IMR-90 (cell line): Measurements from ENCODE around the gene ATP5PD. TPM values are rescaled to one million over a fixed set of nuclear protein-coding genes. Genes with fewer than 3 reads are reported as not detected.
"Not testable (repeated sequence)": the region's sequence is repeated elsewhere in the genome, so short reads cannot be mapped to it uniquely, and the experiment has no call there.

Experiments used
- ATAC-seq: fragments of 200-7000 bp; cut with Tn5 transposase; 2 replicates; pipeline ENCODE4 v1.9.1; 2020; ENCODE audit warnings: low read depth, mild to moderate bottlenecking, moderate library complexity
- BruUV-seq: library from RNA; stranded (reverse); fragments of 400-500 nt; replicated peaks from 2 replicates; lab custom pipeline; 2021; lab: Mats Ljungman, UMichigan
- CTCF ChIA-PET: fragments of 300-600 bp; formaldehyde crosslinking; extraction: SDS; loops from one replicate; lab custom pipeline; 2021; ENCODE audit warnings: antibody characterized with exemption; lab: Yijun Ruan, JAX
- POLR2A ChIA-PET: fragments of 300-600 bp; sonication (Branson Sonifier 250); formaldehyde crosslinking; loops from one replicate; lab custom pipeline; 2022; ENCODE audit warnings: antibody characterized with exemption; ENCODE audit not compliant: unreplicated experiment; lab: Charles Lee
- DNase-seq: peaks from one replicate; pipeline ENCODE4 v3.0.0; 2013
- H2AFZ ChIP-seq: replicated peaks from 2 replicates; pipeline ENCODE3; 2013; ENCODE audit warnings: low read length, mild to moderate bottlenecking; ENCODE audit not compliant: poor library complexity
- H2AK5ac ChIP-seq: 2 replicates; pipeline ENCODE4 v1.6.1; 2013; ENCODE audit warnings: low read depth, low read length, inconsistent platforms
- H2AK9ac ChIP-seq: replicated peaks from 2 replicates; pipeline ENCODE3; 2013; ENCODE audit warnings: mild to moderate bottlenecking, low read depth, low read length, moderate library complexity; ENCODE audit not compliant: poor library complexity
- H2BK120ac ChIP-seq: 2 replicates; pipeline ENCODE4 v1.6.1; 2013; ENCODE audit warnings: low read depth, low read length, inconsistent platforms
- H2BK15ac ChIP-seq: 3 replicates; pipeline ENCODE4 v1.6.1; 2013; ENCODE audit warnings: low read depth, low read length, inconsistent platforms
- H2BK20ac ChIP-seq: 2 replicates; pipeline ENCODE4 v1.6.1; 2013; ENCODE audit warnings: low read depth, mild to moderate bottlenecking, inconsistent platforms, low read length, moderate library complexity
- H2BK5ac ChIP-seq: 2 replicates; pipeline ENCODE4 v1.6.1; 2013; ENCODE audit warnings: mild to moderate bottlenecking, low read depth, low read length, inconsistent platforms; ENCODE audit not compliant: poor library complexity, severe bottlenecking
- H3K14ac ChIP-seq: replicated peaks from 2 replicates; pipeline ENCODE4 v1.6.1; 2013; ENCODE audit warnings: low read depth, low read length, inconsistent platforms
- H3K18ac ChIP-seq: 2 replicates; pipeline ENCODE4 v1.6.1; 2013; ENCODE audit warnings: low read depth, low read length, control low read depth
- H3K23ac ChIP-seq: 2 replicates; pipeline ENCODE4 v1.6.1; 2013; ENCODE audit warnings: low read depth, low read length, inconsistent platforms
- H3K27ac ChIP-seq: 2 replicates; pipeline ENCODE4 v1.5.1; 2013; ENCODE audit warnings: mild to moderate bottlenecking, control low read depth, low read length; ENCODE audit not compliant: insufficient read depth
- H3K27me3 ChIP-seq: 2 replicates; pipeline ENCODE4 v1.6.1; 2013; ENCODE audit warnings: low read length; ENCODE audit not compliant: control insufficient read depth, insufficient read depth
- H3K36me3 ChIP-seq: 2 replicates; pipeline ENCODE4 v1.6.1; 2013; ENCODE audit warnings: low read length, mixed read lengths; ENCODE audit not compliant: control insufficient read depth, insufficient read depth
- H3K4ac ChIP-seq: 2 replicates; pipeline ENCODE4 v1.6.1; 2013; ENCODE audit warnings: low read depth, low read length, inconsistent platforms
- H3K4me1 ChIP-seq: 2 replicates; pipeline ENCODE4 v1.6.1; 2013; ENCODE audit warnings: low read length, mixed read lengths; ENCODE audit not compliant: control insufficient read depth, insufficient read depth
- H3K4me2 ChIP-seq: 2 replicates; pipeline ENCODE4 v1.6.1; 2013; ENCODE audit warnings: low read depth, mild to moderate bottlenecking, control low read depth, low read length, moderate library complexity
- H3K4me3 ChIP-seq: 2 replicates; pipeline ENCODE4 v1.5.1; 2013; ENCODE audit warnings: low read depth, mild to moderate bottlenecking, control low read depth, low read length, moderate library complexity; ENCODE audit not compliant: insufficient read depth
- H3K56ac ChIP-seq: 2 replicates; pipeline ENCODE4 v1.6.1; 2013; ENCODE audit warnings: low read length, inconsistent platforms; ENCODE audit not compliant: insufficient read depth; ENCODE audit errors: extremely low read depth
- H3K79me1 ChIP-seq, 2 experiments: 2 replicates each; pipeline ENCODE4 v1.6.1; 2013; ENCODE audit warnings: low read length in 2 of 2, inconsistent platforms in 1 of 2, low read depth in 1 of 2
- H3K9ac ChIP-seq: 2 replicates; pipeline ENCODE4 v1.6.1; 2013; ENCODE audit warnings: low read depth, low read length, control low read depth
- H3K9me1 ChIP-seq: 2 replicates; pipeline ENCODE4 v1.6.1; 2013; ENCODE audit warnings: low read length, inconsistent platforms; ENCODE audit not compliant: insufficient read depth
- H3K9me3 ChIP-seq: 2 replicates; pipeline ENCODE4 v1.6.1; 2013; ENCODE audit warnings: low read length; ENCODE audit not compliant: control insufficient read depth, insufficient read depth
- H4K20me1 ChIP-seq: 2 replicates; pipeline ENCODE4 v1.6.1; 2013; ENCODE audit warnings: low read length, inconsistent platforms; ENCODE audit not compliant: insufficient read depth
- H4K5ac ChIP-seq: 2 replicates; pipeline ENCODE4 v1.6.1; 2013; ENCODE audit warnings: mild to moderate bottlenecking, low read depth, low read length, control low read depth
- H4K8ac ChIP-seq, 2 experiments: 2 replicates each; pipeline ENCODE4 v1.6.1; 2013; ENCODE audit warnings: low read depth in 2 of 2, low read length in 2 of 2, control low read depth in 1 of 2, inconsistent platforms in 1 of 2
- H4K91ac ChIP-seq: 2 replicates; pipeline ENCODE4 v1.6.1; 2013; ENCODE audit warnings: low read depth, low read length, inconsistent platforms; ENCODE audit not compliant: insufficient read depth
- WGBS, 2 experiments: methylation state at CpG; one replicate each; pipeline versions ENCODE4 v1.1.5 to v1.1.7; 2013; ENCODE audit warnings: missing lambda C conversion rate in 2 of 2; ENCODE audit not compliant: insufficient read length in 1 of 2; ENCODE audit errors: extremely low coverage in 2 of 2; 5-methylcytosine and 5-hydroxymethylcytosine counted together
- dilution Hi-C: fragments of 300-500 bp; cut with HindIII; formaldehyde crosslinking; loops from one replicate; pipeline ENCODE4 v1.14.3; 2018; ENCODE audit warnings: low sequenced_read_pairs; ENCODE audit not compliant: unreplicated experiment
- in situ Hi-C: fragments of 300-500 bp; cut with MboI; formaldehyde crosslinking; loops from 3 replicates; pipeline ENCODE4 v1.14.3; 2019; ENCODE audit warnings: low sequenced_read_pairs, inconsistent platforms, mixed read lengths
- intact Hi-C: fragments of 100-400 bp; cut with micrococcal nuclease; formaldehyde crosslinking; loops from 2 replicates; pipeline ENCODE4 v1.10.0; 2022
- polyA plus RNA-seq, 3 experiments: library from polyadenylated mRNA; depleted of rRNA; stranded (reverse); fragments of >200 nt; gene quantifications; 2 replicates each; pipeline ENCODE4 v1.2.3, GENCODE V29; 2012; ENCODE audit warnings: low replicate concordance in 1 of 3
- total RNA-seq: library from RNA; depleted of rRNA; stranded (reverse); fragments of >200 nt; gene quantifications from 2 replicates; pipeline ENCODE4 v1.2.3, GENCODE V29; 2012

Gene ATP5PD
- total and polyA plus RNA-seq, 2 of the 4 experiments (the other 2 are of a cell fraction) = 373 to 425 TPM

GRCh38 chr17:75072909-75073308 lies 26.1 kb upstream of the ATP5PD start:
- H3K27me3 ChIP-seq, H3K4me1 ChIP-seq, H2BK15ac ChIP-seq, H4K8ac ChIP-seq, H3K9me3 ChIP-seq, H3K4me3 ChIP-seq, H3K18ac ChIP-seq, H4K91ac ChIP-seq, H3K56ac ChIP-seq, H4K20me1 ChIP-seq, H3K36me3 ChIP-seq, CTCF ChIA-PET, H2AK9ac ChIP-seq, H2BK5ac ChIP-seq, H3K9me1 ChIP-seq, dilution Hi-C loops, H3K4ac ChIP-seq, H2AFZ ChIP-seq, ATAC-seq, BruUV-seq, H4K5ac ChIP-seq, H2BK20ac ChIP-seq, H3K9ac ChIP-seq, H2AK5ac ChIP-seq, H3K27ac ChIP-seq, H3K14ac ChIP-seq, H2BK120ac ChIP-seq, DNase-seq, H3K23ac ChIP-seq, H3K79me1 ChIP-seq, H3K4me2 ChIP-seq, POLR2A ChIA-PET: not testable (repeated sequence)
- in situ Hi-C loops (loop anchor here (25.0 kb wide), 1 partner anchor 339 kb away; the partner anchor contains the start of gene GRB2), intact Hi-C loops (loop anchor here (5.0 kb wide), 1 partner anchor 34 kb away; the partner anchor contains the start of gene ARMC7)
- no CpG with 5 or more reads among the region's 5 CpGs for WGBS, 2 experiments

DNA sequence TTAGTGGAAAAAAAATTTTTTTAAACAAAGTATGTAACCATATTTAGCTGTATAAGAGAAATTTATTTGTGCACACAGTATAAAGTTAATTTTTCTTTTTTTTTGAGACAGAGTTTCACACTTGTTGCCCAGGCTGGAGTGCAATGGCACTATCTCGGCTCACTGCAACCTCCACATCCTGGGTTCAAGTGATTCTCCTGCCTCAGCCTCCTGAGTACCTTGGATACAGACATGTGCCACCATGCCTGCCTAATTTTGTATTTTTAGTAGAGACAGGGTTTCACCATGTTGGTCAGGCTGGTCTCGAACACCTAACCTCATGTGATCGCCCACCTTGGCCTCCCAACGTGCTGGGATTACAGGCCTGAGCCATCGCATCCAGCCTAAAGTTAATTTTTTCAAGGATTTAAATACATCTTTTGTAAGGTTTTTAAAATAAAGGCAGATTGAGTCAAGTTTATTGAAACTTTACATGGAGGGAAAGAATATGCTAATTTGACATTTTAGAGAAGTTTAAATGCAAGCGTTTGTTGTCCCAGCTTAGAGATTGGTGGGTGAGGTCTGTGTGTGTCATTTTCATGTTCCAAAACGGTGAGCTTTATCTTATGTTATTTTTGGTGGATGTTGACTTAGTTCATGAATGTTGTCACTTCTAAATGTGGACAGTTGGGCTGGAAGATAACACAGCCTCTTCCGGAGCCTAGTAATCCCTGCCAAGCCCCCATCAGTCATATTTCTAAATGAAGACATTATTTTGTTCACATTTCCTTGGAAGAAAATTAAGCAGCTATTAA lies 24.9 kb upstream of the ATP5PD start:
- H2AFZ ChIP-seq, H3K9me3 ChIP-seq, H3K23ac ChIP-seq, H4K20me1 ChIP-seq, H3K4ac ChIP-seq, H2BK15ac ChIP-seq, H2AK5ac ChIP-seq, BruUV-seq, H3K4me2 ChIP-seq, H3K56ac ChIP-seq, H2BK20ac ChIP-seq, H4K8ac ChIP-seq, H3K9me1 ChIP-seq, dilution Hi-C loops, H3K27me3 ChIP-seq, H3K9ac ChIP-seq, H3K4me3 ChIP-seq, H3K14ac ChIP-seq, H3K36me3 ChIP-seq, DNase-seq, H2BK120ac ChIP-seq, ATAC-seq, POLR2A ChIA-PET, H4K5ac ChIP-seq, H2AK9ac ChIP-seq, H3K18ac ChIP-seq, H2BK5ac ChIP-seq, H3K4me1 ChIP-seq, H3K27ac ChIP-seq, H4K91ac ChIP-seq, H3K79me1 ChIP-seq: not testable (repeated sequence)
- in situ Hi-C loops (loop anchor here (25.0 kb wide), 1 partner anchor 341 kb away; the partner anchor contains the start of gene GRB2), intact Hi-C loops (loop anchor here (5.0 kb wide), 1 partner anchor 36 kb away; the partner anchor contains the start of gene ARMC7)
- CTCF ChIA-PET = interaction anchor here (0.9 kb wide), 1 partner anchor 385 kb away, joined by 3 read pairs; the partner anchor contains the start of gene TMEM94
- 100% methylated on average over 1 of the region's 8 CpGs; no CpG with 5 or more reads in 1 of the 2 experiments for WGBS, 2 experiments
